K562 (cell line): ENCODE results near the gene PHF20. TPM values are rescaled to one million over a fixed set of nuclear protein-coding genes. Genes with fewer than 3 reads are reported as not detected.

Source experiments
- CHD1 ChIP-seq: fragments of 200-600 bp; sonication (generic); IDR thresholded peaks from one replicate; pipeline ENCODE4 v1.6.1; 2012; ENCODE audit warnings: mild to moderate bottlenecking, moderate library complexity, low read length, inconsistent platforms
- LCOR ChIP-seq: sonication (generic); formaldehyde crosslinking; IDR thresholded peaks from 2 replicates; pipeline ENCODE4 v1.8.0; 2022; ENCODE audit warnings: mild to moderate bottlenecking, missing genetic modification reagents
- polyA plus RNA-seq, 8 experiments: library from polyadenylated mRNA; depleted of rRNA in 4 of 8; stranded (reverse) in 5 of 8; unstranded in 3 of 8; fragments of >200 nt; fragmentation: Nextera tagmentation in 2 of 8; fragmentation: Illumina TruSeq in 1 of 8; extraction: Ambion mirVana in 2 of 8; extraction: Trizol in 1 of 8; gene quantifications; 2 replicates each; pipeline versions ENCODE4 v1.2.1 to v1.2.3, GENCODE V29; 2011 to 2014; ENCODE audit warnings: inconsistent platforms in 1 of 8, missing spikeins in 1 of 8
- total RNA-seq, 7 experiments: library from RNA; depleted of rRNA in 6 of 7; stranded (reverse); fragments of >200 nt in 6 of 7; fragmentation: Illumina TruSeq in 2 of 7; extraction: Trizol in 2 of 7; gene quantifications; 2 replicates each; pipeline versions ENCODE4 v1.2.1 to v1.2.3, GENCODE V29; 2011 to 2021; ENCODE audit warnings: low replicate concordance in 1 of 7
- TF ChIP-seq, protein P1 (sequence below), 2 experiments: fragments of 450-650 bp in 1 of 2; sonication (generic) in 1 of 2; formaldehyde crosslinking in 1 of 2; IDR thresholded peaks; 2 replicates each; pipeline versions ENCODE4 v1.7.1 to v1.9.0; 2016 to 2022; ENCODE audit warnings: inconsistent platforms in 1 of 2, mild to moderate bottlenecking in 1 of 2, missing genetic modification reagents in 1 of 2
- TF ChIP-seq, protein P2 (sequence below): fragments of 450-650 bp; IDR thresholded peaks from 2 replicates; pipeline ENCODE4 v1.6.1; 2017; ENCODE audit warnings: antibody characterized with exemption, mild to moderate bottlenecking

The PHF20 gene
- total and polyA plus RNA-seq, 9 of the 15 experiments (the other 6 are each of a cell fraction or from before 2014, with no cell fraction given): 49.9 to 196 (median 70.7) TPM

DNA sequence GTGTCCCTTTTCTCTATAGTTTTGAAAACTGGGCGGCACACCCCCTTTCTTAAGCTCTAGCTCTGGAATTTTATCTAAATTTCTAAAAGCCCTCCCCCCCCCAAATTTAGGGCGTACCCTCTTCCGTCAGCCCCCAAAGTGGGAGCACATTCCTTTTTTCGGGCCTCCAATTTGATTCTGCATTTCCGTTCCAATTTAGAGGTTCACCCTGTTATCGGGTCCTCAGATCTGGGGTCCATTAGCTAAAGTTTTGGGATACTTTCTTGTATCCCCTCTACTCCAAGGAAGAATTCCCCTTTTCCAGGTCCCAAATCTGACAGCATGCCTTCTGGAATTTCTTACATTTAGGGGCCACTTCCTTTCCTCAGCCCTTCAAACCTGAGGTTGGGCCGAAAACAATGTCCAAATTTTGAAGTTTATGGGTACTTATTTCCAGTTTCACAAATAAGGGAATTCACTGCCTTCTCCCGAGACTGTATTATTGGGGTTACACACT, 796 bp downstream of the PHF20 start (continued):
- TF ChIP-seq, protein P1, sequence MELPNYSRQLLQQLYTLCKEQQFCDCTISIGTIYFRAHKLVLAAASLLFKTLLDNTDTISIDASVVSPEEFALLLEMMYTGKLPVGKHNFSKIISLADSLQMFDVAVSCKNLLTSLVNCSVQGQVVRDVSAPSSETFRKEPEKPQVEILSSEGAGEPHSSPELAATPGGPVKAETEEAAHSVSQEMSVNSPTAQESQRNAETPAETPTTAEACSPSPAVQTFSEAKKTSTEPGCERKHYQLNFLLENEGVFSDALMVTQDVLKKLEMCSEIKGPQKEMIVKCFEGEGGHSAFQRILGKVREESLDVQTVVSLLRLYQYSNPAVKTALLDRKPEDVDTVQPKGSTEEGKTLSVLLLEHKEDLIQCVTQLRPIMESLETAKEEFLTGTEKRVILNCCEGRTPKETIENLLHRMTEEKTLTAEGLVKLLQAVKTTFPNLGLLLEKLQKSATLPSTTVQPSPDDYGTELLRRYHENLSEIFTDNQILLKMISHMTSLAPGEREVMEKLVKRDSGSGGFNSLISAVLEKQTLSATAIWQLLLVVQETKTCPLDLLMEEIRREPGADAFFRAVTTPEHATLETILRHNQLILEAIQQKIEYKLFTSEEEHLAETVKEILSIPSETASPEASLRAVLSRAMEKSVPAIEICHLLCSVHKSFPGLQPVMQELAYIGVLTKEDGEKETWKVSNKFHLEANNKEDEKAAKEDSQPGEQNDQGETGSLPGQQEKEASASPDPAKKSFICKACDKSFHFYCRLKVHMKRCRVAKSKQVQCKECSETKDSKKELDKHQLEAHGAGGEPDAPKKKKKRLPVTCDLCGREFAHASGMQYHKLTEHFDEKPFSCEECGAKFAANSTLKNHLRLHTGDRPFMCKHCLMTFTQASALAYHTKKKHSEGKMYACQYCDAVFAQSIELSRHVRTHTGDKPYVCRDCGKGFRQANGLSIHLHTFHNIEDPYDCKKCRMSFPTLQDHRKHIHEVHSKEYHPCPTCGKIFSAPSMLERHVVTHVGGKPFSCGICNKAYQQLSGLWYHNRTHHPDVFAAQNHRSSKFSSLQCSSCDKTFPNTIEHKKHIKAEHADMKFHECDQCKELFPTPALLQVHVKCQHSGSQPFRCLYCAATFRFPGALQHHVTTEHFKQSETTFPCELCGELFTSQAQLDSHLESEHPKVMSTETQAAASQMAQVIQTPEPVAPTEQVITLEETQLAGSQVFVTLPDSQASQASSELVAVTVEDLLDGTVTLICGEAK (IDR thresholded peaks at IDR 0.05): peak; percentile 21; the same call in 1 of the 2 replicates
- TF ChIP-seq, protein P1 (CRISPR knock-in tag; IDR thresholded peaks at IDR 0.05): no peak
- TF ChIP-seq LCOR (no peak), CHD1 (peak; percentile 36)
- TF ChIP-seq, protein P2, sequence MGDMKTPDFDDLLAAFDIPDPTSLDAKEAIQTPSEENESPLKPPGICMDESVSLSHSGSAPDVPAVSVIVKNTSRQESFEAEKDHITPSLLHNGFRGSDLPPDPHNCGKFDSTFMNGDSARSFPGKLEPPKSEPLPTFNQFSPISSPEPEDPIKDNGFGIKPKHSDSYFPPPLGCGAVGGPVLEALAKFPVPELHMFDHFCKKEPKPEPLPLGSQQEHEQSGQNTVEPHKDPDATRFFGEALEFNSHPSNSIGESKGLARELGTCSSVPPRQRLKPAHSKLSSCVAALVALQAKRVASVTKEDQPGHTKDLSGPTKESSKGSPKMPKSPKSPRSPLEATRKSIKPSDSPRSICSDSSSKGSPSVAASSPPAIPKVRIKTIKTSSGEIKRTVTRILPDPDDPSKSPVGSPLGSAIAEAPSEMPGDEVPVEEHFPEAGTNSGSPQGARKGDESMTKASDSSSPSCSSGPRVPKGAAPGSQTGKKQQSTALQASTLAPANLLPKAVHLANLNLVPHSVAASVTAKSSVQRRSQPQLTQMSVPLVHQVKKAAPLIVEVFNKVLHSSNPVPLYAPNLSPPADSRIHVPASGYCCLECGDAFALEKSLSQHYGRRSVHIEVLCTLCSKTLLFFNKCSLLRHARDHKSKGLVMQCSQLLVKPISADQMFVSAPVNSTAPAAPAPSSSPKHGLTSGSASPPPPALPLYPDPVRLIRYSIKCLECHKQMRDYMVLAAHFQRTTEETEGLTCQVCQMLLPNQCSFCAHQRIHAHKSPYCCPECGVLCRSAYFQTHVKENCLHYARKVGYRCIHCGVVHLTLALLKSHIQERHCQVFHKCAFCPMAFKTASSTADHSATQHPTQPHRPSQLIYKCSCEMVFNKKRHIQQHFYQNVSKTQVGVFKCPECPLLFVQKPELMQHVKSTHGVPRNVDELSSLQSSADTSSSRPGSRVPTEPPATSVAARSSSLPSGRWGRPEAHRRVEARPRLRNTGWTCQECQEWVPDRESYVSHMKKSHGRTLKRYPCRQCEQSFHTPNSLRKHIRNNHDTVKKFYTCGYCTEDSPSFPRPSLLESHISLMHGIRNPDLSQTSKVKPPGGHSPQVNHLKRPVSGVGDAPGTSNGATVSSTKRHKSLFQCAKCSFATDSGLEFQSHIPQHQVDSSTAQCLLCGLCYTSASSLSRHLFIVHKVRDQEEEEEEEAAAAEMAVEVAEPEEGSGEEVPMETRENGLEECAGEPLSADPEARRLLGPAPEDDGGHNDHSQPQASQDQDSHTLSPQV: 0 out of 2 replicates have a peak, but pooled peaks have one; percentile 11
